Inflammatory macrophage treated with lipopolysaccharide for 4 hours (primary cell): ENCODE results near the gene THEM5.
A peak's percentile ranks its signal among the peaks of the same experiment; 100 is the strongest.

Experiments used
- DNase-seq: peaks from one replicate; pipeline ENCODE4 v3.0.0-alpha.2; 2020

The THEM5 gene

DNA sequence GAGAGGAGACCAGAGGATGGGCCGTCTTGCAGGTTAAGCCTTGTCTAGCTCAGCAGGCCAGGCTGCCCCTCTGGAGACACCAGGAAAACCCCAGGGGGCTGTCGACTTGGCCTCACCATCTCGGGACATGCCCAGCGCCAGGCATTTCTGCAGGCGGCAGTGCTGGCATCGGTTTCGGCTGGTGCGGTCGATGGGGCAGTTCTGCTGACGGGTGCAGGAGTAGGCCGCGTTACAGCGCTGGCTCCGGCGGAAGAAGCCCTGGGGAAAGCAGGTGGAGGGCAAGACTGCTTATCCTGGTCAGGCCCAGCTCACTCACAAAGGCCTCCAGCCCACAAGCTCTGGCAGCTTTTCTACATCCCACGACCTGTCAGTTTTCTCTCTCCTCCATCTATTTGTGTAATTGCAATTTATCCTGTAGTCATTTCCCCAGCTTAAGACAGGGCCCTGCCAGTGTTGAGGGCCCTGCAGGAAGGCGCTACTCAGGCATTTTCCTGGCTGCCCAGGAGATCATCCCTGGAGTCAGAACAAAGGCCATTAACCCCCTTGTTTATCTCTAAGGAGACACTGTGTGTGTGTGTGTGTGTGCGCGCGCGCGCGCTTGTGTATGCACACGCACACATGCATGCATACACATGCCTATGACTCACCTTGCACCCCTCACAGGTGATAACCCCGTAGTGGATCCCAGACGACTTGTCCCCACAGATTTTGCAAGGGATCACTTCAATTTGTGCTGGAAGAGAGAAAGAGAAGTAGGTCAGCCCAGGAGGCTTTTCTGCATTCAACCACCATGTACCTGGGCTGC, 36.8 kb downstream of the THEM5 start:
- DNase-seq, result no peak

DNA sequence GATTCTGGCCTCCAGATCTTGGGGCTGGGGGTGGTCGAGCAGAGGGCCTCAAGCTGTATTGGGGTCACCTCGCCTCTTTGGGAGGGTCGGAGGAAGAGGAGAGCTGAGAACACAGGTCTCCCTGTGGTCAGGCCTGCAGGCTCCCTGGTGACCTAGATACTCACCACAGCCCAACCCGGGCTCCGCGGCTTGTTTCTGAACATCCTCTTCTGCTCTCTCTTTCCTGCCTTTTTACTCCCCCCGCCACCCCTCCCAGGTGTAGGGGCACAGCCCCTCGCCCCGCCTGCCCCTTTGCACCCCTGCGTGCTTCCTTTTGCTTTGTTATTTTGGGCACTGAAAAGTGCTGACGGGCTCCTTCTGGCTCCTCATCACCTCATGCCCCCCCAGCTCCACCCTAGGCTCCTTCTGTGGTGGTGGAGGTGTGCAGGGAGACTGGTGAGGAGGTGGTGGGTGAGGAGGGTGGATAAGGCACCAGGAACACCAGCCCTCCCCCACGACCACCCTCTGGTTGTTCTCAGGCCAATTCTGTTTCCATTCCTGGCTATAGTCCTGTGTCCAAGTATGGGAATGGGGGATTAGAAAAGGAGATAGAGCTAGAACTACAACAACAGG, 37.7 kb downstream of the THEM5 start:
- DNase-seq, result no peak

DNA sequence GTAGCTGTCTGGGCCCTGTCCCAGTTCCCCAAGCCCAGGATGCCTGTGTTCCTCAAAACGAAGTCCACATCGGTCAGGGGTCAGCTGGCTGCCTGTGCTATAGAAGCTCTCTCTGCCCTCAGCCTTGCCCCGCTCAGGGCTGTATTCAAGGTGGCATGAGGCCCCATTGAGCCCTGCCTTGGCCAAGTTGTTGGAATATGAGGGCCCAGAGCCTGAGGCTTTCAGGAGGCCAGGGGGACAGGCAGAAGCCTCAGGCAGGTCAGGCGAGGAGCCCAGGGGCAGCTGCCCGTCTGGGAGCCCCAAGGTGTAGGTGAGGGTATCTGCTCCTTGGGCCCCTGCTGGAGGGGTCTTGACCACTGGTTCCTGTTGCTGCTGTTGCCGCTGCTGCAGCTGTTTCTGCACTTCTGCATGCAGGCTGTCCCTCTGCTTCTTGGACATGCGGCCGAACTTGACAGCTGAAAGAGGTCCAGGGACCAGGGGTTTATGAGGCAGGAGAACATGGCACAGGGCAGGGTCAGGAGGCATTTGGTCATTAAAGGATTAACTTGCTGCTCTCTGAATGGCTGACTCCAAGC, 38.5 kb downstream of the THEM5 start:
- no peak for DNase-seq

DNA sequence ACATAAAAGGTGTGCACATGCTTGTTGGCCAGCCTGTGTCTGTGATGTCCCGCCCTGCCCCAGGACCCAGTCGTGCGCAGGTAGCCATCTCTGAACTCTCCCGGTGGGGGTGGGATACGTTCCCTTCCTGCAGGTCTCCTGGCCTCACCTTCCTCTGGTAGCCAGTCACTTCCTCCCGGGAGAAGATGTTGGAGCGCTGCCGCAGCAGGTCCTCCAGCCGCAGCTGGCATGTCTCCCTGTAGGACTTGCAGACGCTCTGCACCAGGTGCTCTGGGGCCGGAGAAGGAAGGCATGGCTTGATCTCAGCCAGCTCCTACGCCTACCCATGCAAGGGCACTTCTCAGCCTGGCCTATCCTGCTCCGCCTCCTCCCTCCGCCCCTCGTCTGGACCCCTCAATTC, 39.1 kb downstream of the THEM5 start:
- no peak for DNase-seq

GRCh38 chr1:151813271-151813977, 40.1 kb downstream of the THEM5 start:
- no peak for DNase-seq

- no peak for DNase-seq
These were observed 42.3 kb downstream of the THEM5 start for GRCh38 chr1:151811181-151811580.

- DNase-seq, result no peak
These were observed 43.4 kb downstream of the THEM5 start for GRCh38 chr1:151809985-151810556.

DNA sequence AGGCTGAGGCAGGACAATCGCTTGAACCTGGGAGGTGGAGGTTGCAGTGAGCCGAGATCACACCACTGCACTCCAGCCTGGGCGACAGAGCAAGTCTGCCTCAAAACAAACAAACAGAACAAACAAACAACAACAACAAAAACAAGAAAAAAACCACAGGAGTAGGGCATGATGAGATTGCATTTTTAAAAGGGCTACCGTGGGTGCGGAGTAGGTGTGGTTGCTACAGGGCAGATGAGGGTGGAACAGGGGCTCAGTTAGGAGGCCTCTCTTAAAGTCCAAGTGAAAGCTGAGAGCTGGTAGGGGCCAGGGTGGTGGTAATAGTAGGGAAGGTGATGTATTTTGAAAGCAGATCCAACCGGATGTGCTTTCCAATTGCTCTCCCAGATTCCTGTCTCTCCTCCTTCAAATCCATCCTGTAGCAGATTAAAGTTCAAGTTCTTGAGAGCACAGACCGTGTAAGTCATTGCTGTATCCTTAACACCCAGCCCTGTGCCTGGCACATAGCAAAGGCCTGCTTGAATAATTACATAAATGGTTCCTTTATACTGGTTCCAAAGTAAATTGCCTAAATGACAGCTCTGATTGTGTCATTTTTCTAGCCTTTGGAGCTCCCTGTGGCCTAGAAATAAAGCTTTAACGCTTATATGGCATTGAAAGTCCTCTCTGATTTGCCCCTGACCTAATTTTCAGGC, 44.1 kb downstream of the THEM5 start:
- DNase-seq, result no peak

GRCh38 chr1:151807766-151808165, 45.7 kb downstream of the THEM5 start:
- DNase-seq, result peak; percentile 34

DNA sequence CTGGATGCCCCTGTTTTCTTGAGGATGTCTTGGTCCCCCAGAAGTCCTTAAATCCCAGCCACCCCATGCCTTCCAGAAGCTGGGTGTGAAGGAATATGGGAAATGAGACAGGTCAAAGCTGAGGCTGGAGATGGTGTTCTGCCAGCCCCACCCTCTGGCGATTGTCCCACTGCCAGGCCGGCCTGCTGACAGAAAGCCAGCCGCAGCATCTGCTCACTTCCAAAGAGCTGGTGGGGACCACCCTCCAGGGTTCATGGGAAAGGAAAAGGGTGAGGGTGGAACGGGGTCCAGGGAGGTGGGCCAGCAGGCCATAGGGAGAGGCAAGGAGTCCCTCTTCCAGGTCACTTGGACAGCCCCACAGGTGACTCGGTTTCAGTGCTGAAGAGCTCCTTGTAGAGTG, 46.4 kb downstream of the THEM5 start:
- no peak for DNase-seq

DNA sequence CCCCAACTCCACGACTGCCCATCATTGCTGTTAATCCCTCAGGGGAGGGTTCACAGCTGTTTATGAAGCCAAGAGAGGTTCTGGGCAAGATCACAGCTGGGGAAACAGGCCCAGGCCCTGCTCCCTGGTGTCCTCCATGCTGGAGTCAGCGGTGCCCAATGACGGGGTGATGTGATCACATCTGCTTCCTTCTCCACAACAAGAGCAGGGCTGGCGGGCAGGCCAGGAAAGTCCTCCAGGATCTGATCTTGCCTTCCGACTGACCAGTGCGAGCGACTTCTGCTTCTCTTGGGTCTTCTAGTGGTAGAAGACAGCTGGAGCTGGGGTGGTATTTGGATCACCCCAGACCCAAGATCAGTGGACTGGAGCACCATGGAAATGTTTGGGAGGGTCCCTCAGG, 47.3 kb downstream of the THEM5 start:
- DNase-seq, result no peak

GRCh38 chr1:151805066-151805820, 48.3 kb downstream of the THEM5 start, which contains the start of gene LINGO4:
TSS of gene LINGO4 (minus strand) at chr1:151805419. CDS start at chr1:151802704, 2,715 bp downstream.
- no peak for DNase-seq

DNA sequence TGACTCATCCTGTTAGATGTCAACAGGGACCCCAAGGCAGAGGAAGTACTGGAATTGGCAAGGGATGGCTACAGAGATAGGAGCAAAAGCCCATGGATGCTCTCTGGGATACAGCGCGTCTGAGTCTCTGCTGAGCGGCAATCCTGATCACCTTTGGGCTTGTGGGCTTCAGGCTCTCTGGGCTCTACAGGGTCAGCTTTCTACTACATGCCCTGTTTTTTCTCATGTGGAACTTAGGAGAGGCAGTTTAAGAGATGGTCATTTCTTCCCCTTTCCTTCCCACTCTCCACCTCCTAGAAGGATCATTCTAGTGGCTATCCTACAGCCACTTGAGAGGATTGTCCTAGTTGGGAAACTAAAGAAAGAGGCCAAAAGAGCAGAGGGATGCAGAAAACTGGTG, 49.6 kb downstream of the THEM5 start:
- DNase-seq, result no peak

DNA sequence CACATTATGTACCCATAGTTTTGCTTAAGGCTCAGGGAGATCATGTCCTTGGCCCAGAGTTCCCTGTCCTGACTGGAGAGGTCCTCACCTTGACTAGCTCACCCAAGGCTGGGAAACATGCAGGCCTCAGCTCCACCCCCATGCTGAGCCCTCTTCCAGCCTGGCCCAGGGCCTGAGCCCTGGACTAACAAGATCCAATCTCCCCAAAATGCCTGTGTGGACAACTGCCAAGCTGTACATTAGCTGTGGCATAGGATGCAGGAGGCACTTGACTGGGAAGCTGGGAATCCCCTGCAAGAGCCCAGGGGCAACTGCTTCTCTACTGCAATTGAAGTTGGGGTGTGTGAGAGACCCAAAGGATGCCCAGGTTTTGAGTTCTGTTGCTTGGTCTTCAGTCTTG, 50.3 kb downstream of the THEM5 start:
- DNase-seq, result no peak

- no peak for DNase-seq
These were observed 51.1 kb downstream of the THEM5 start for GRCh38 chr1:151802372-151802771.

- DNase-seq, result no peak
These were observed 51.7 kb downstream of the THEM5 start for GRCh38 chr1:151801846-151802245.

DNA sequence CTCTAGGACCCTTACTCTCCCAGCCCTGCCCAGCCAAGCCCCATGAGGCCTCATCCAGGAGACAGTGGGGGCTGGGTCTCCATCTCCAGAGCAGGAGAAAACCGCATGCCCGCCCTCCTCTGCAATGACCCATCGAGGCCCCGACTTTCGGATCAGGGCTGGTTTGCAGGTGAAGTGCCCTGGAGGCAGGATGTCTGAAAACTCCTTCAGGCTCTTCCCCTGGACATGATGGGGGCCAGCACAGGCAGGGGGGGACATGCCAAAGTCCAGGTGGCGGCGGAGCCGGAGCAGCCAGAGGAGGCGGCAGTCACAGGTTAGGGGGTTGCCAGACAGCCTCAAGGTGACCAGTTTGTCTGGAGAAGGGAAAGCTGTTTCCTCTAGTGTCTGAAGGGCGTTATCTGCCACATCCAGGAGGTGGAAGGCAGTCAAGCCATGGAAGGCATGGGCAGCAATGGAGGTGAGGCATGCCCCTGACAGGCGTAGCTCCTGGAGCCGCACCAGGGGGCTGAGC, 52.1 kb downstream of the THEM5 start:
- no peak for DNase-seq

DNA sequence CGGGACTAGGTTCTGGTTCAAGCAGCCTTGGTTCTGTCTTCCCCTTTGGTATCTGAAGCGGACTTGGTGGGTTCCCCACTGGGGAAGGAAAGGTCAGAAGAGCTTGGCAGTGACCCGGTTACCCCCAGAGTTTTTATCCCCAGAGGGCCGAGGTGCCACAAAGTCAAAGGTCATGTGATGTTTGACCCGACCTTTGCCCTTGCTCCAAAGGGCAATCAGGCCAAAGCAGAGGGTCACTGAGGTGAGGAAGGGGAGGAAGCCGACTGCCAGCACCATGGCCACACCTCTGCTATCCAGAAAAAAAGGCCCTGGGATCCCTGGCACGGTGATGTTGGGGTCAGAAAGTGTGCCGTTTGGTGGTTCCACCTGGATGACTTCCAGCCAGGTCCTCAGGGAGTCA, 52.7 kb downstream of the THEM5 start:
- no peak for DNase-seq

- no peak for DNase-seq
These were observed 54.1 kb downstream of the THEM5 start for GRCh38 chr1:151799179-151800022.

DNA sequence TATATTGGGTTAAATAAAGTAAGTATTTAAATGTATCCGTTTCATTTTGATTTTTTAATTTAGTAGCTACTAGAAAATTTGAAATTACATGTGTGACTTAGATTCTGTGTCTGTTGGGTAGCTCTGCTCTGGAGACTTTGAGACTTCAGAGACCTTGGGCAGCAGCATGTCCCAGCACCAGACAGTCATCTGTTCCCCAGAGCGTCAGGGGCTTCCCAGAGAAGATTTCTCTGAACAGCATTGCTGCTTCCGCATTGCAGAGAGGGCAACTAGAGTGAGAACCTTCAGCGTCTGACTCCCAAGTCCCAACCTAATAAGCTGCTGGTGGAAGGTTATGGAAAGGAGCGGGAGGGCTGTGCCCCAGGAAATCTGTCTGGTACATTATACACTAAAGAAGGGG, 54.9 kb downstream of the THEM5 start:
- DNase-seq, result no peak
